Fibroblast of lung (primary cell): ENCODE data around the gene NBEA. TPM values are rescaled to one million over a fixed set of nuclear protein-coding genes. Genes with fewer than 3 reads are reported as not detected.
A peak's percentile ranks its signal among the peaks of the same experiment; 100 is the strongest.

Source experiments
- DNase-seq, 2 donors: peaks; one replicate each; pipeline versions ENCODE4 v3.0.0 to v3.0.0-alpha.2; 2010; ENCODE audit warnings: low read depth in 2 of 2
- H2AFZ ChIP-seq: 2 replicates; pipeline ENCODE4 v1.5.1; 2012; ENCODE audit warnings: low read length, control low read depth, inconsistent platforms
- H3K27ac ChIP-seq: 2 replicates; pipeline ENCODE4 v1.5.1; 2011; ENCODE audit warnings: low read length, control low read depth; ENCODE audit not compliant: insufficient read depth
- H3K27me3 ChIP-seq: 2 replicates; pipeline ENCODE4 v1.5.1; 2011; ENCODE audit warnings: mild to moderate bottlenecking, low read length; ENCODE audit not compliant: control insufficient read depth, insufficient read depth
- H3K36me3 ChIP-seq: 2 replicates; pipeline ENCODE4 v1.5.1; 2011; ENCODE audit warnings: low read length; ENCODE audit not compliant: control insufficient read depth, insufficient read depth
- H3K4me1 ChIP-seq: 2 replicates; pipeline ENCODE4 v1.5.1; 2011; ENCODE audit warnings: low read length; ENCODE audit not compliant: control insufficient read depth, insufficient read depth; ENCODE audit errors: extremely low read depth
- H3K4me2 ChIP-seq: 2 replicates; pipeline ENCODE4 v1.5.1; 2011; ENCODE audit warnings: low read length, control low read depth; ENCODE audit not compliant: insufficient read depth; ENCODE audit errors: extremely low read depth
- H3K4me3 ChIP-seq, 4 experiments: fragments of 200-600 bp in 1 of 4; sonication (generic) in 1 of 4; replicated peaks in 1 of 4; 2 replicates each; pipeline ENCODE4 v1.5.1; 2011 to 2016; ENCODE audit warnings: low read length in 4 of 4, low read depth in 3 of 4, mild to moderate bottlenecking in 3 of 4, control low read depth in 2 of 4, inconsistent platforms in 1 of 4, mixed read lengths in 1 of 4; ENCODE audit not compliant: insufficient read depth in 1 of 4; ENCODE audit errors: control extremely low read depth in 1 of 4
- H3K79me2 ChIP-seq: 2 replicates; pipeline ENCODE4 v1.5.1; 2012; ENCODE audit warnings: mild to moderate bottlenecking, low read length, inconsistent platforms; ENCODE audit not compliant: control insufficient read depth, insufficient read depth
- H3K9ac ChIP-seq: 2 replicates; pipeline ENCODE4 v1.5.1; 2011; ENCODE audit warnings: mild to moderate bottlenecking, low read length, control low read depth; ENCODE audit not compliant: insufficient read depth
- H3K9me3 ChIP-seq: 2 replicates; pipeline ENCODE4 v1.5.1; 2012; ENCODE audit warnings: low read depth, low read length; ENCODE audit not compliant: control insufficient read depth, insufficient read depth
- H4K20me1 ChIP-seq: 2 replicates; pipeline ENCODE4 v1.5.1; 2011; ENCODE audit warnings: low read length; ENCODE audit not compliant: control insufficient read depth, insufficient read depth; ENCODE audit errors: extremely low read depth
- EZH2 ChIP-seq: IDR thresholded peaks from 2 replicates; pipeline ENCODE4 v1.5.1; 2012; ENCODE audit warnings: low read length, control low read depth, mild to moderate bottlenecking; ENCODE audit errors: missing control alignments
- polyA plus RNA-seq, 2 donors: library from polyadenylated mRNA; depleted of rRNA in 1 of 2; stranded (reverse) in 1 of 2; unstranded in 1 of 2; fragments of >200 nt; gene quantifications; 2 replicates each; pipeline ENCODE4 v1.2.1, GENCODE V29; 2011 to 2012; ENCODE audit warnings: missing spikeins in 1 of 2
- total RNA-seq: library from RNA; depleted of rRNA; stranded (reverse); fragments of >200 nt; gene quantifications from 2 replicates; pipeline ENCODE4 v1.2.1, GENCODE V29; 2014
- TF ChIP-seq, protein P1 (sequence below), 2 donors: IDR thresholded peaks in 1 of 2; conservative IDR thresholded peaks in 1 of 2; 1 replicate in 1 of 2; 2 replicates in 1 of 2; pipeline ENCODE4 v1.5.1; 2011 to 2012; ENCODE audit warnings: low read length in 2 of 2, control low read depth in 1 of 2, inconsistent platforms in 1 of 2, low read depth in 1 of 2, mild to moderate bottlenecking in 1 of 2

The NBEA gene
- total and polyA plus RNA-seq, 2 donors (not counting 1 experiment from before 2014, with no cell fraction given) = 3.6 to 7.8 TPM

DNA sequence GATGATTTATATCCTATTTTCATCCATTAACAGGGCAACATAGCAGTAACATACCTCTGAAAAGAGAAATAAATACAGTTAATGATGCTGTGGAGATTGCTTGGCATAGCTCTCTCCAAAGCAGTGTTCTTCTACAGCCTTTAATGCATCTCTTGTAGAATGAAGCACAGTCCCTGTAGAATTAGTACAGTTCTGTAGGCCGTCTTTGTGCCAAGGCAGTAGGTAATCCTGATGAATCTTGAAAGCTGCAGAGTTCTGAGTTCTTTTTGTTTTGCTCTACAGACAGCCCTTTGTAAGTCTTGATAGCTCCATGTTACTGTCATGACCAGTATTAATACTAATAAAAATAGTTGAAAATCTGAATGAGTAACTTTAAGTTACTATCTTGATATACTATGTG lies 350.3 kb downstream of the NBEA start:
- no peaks in the 10 kb centered on the region for H3K9me3 ChIP-seq
- H2AFZ ChIP-seq = no peak overlapping the region
- no peak overlapping the region for H3K27ac ChIP-seq
- H3K79me2 ChIP-seq = no peaks in the 10 kb centered on the region
- H3K4me1 ChIP-seq = no peaks in the 10 kb centered on the region
- no peak overlapping the region for H3K9ac ChIP-seq
- DNase-seq = no peak
- no peak overlapping the region for H3K4me2 ChIP-seq
- no peaks in the 10 kb centered on the region for H3K27me3 ChIP-seq
- H4K20me1 ChIP-seq = no peaks in the 10 kb centered on the region
- H3K36me3 ChIP-seq = no peaks in the 10 kb centered on the region
- no peak overlapping the region for H3K4me3 ChIP-seq
- no peak for TF ChIP-seq EZH2
- TF ChIP-seq, protein P1, sequence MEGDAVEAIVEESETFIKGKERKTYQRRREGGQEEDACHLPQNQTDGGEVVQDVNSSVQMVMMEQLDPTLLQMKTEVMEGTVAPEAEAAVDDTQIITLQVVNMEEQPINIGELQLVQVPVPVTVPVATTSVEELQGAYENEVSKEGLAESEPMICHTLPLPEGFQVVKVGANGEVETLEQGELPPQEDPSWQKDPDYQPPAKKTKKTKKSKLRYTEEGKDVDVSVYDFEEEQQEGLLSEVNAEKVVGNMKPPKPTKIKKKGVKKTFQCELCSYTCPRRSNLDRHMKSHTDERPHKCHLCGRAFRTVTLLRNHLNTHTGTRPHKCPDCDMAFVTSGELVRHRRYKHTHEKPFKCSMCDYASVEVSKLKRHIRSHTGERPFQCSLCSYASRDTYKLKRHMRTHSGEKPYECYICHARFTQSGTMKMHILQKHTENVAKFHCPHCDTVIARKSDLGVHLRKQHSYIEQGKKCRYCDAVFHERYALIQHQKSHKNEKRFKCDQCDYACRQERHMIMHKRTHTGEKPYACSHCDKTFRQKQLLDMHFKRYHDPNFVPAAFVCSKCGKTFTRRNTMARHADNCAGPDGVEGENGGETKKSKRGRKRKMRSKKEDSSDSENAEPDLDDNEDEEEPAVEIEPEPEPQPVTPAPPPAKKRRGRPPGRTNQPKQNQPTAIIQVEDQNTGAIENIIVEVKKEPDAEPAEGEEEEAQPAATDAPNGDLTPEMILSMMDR (conservative IDR thresholded peaks at IDR 0.05 in 1 of 2, IDR thresholded peaks at IDR 0.05 in 1 of 2; ENCODE audit: low read depth in 1 of 2, low read length in 2 of 2) = no peak

DNA sequence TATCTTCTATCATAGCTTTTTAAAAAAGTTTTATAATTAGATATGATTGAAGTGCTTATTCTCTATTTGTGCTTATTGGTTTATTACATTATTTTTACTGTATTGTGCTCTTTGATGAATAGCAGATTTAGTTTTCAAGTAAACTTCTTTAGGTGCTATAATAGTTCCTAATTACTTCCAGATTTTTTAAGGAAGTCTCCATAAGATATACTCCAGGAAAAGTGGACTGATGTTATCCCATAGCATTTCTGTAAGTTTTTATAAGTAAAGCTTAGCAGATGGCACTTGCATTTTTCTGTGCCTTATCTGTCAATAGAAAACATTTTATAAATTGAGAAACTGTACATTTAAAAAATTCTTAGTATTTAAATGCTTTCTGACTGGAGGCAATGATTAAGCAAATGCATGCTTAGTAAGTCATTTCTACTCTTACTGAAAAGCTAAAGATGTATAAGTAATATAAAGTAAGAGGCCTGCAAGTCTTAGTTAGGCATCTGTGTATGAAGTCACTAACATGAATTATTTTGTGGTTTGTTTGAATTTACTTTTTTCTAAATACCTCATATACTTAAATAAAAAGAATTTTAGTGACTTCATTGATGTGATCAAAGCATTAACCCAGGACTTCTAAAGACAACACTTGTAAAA lies 351.6 kb downstream of the NBEA start:
- Histone ChIP-seq H3K9ac (no peak overlapping the region), H4K20me1 (no peaks in the 10 kb centered on the region), H3K4me2 (no peak overlapping the region), H3K4me3 (no peak overlapping the region), H2AFZ (no peak overlapping the region), H3K36me3 (no peaks in the 10 kb centered on the region), H3K9me3 (no peaks in the 10 kb centered on the region), H3K27me3 (no peaks in the 10 kb centered on the region), H3K4me1 (no peaks in the 10 kb centered on the region), H3K79me2 (no peaks in the 10 kb centered on the region), H3K27ac (no peak overlapping the region)
- TF ChIP-seq EZH2 = no peak
- TF ChIP-seq, protein P1 (conservative IDR thresholded peaks at IDR 0.05 in 1 of 2, IDR thresholded peaks at IDR 0.05 in 1 of 2; ENCODE audit: low read depth in 1 of 2, low read length in 2 of 2) = no peak
- peak in 1 of 2 donors; percentile 50 for DNase-seq

DNA sequence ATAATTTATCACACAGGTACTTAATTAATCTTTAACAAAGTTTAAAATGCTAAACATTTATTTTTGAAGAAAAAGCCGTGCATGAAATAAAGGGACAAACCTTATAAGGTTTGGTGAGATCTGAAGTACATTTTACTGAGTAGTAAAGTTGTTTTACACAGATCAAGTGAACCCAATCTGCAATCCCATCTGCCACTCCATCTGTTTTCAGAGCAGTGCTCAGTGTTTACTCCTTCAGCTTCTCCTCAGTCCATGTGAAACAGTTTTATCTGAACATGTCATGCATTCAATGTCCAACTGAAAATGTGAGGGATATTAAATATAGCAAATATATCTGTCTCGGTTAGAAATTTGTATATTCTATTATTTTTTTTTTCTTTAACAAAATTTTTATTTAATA lies 367.6 kb downstream of the NBEA start:
- H3K4me1 ChIP-seq = no peaks in the 10 kb centered on the region
- H2AFZ ChIP-seq = no peak overlapping the region
- H3K4me3 ChIP-seq = no peak overlapping the region
- DNase-seq = no peak
- no peaks in the 10 kb centered on the region for H3K9me3 ChIP-seq
- no peak overlapping the region for H3K27ac ChIP-seq
- H3K9ac ChIP-seq = no peak overlapping the region
- H3K79me2 ChIP-seq = no peaks in the 10 kb centered on the region
- H3K4me2 ChIP-seq = no peak overlapping the region
- H3K36me3 ChIP-seq = no peaks in the 10 kb centered on the region
- H4K20me1 ChIP-seq = no peaks in the 10 kb centered on the region
- TF ChIP-seq, protein P1 (conservative IDR thresholded peaks at IDR 0.05 in 1 of 2, IDR thresholded peaks at IDR 0.05 in 1 of 2; ENCODE audit: low read depth in 1 of 2, low read length in 2 of 2) = no peak
- TF ChIP-seq EZH2 = no peak
- no peaks in the 10 kb centered on the region for H3K27me3 ChIP-seq
